OCI-LY7 (cell line): ENCODE measurements around the gene STXBP1. TPM values are rescaled to one million over a fixed set of nuclear protein-coding genes. Genes with fewer than 3 reads are reported as not detected.

ENCODE experiments used
- BruUV-seq: library from RNA; stranded (reverse); fragments of 400-500 nt; replicated peaks from 2 replicates; lab custom pipeline; 2021; lab: Mats Ljungman, UMichigan
- CTCF ChIA-PET: fragments of 300-600 bp; sonication (Branson Sonifier 250); formaldehyde crosslinking; loops from one replicate; lab custom pipeline; 2022; ENCODE audit warnings: antibody characterized with exemption; ENCODE audit not compliant: unreplicated experiment; lab: Charles Lee
- POLR2A ChIA-PET: fragments of 300-600 bp; sonication (Branson Sonifier 250); formaldehyde crosslinking; loops from one replicate; lab custom pipeline; 2022; ENCODE audit warnings: antibody characterized with exemption; lab: Charles Lee
- DNase-seq: peaks from one replicate; pipeline ENCODE4 v3.0.0-alpha.2; 2015; ENCODE audit warnings: low spot score
- H2AFZ ChIP-seq: fragments of 200-600 bp; sonication (generic), shearing (Covaris generic); 2 replicates; pipeline ENCODE4 v1.6.1; 2014; ENCODE audit warnings: mild to moderate bottlenecking, antibody characterized with exemption, low read length, moderate library complexity
- H3K27ac ChIP-seq: fragments of 200-600 bp; sonication (generic); 2 replicates; pipeline ENCODE4 v1.5.1; 2014; ENCODE audit warnings: mixed run types, low read depth, mild to moderate bottlenecking, moderate library complexity, low read length, inconsistent platforms; ENCODE audit not compliant: poor library complexity, severe bottlenecking
- H3K36me3 ChIP-seq: fragments of 200-600 bp; sonication (generic); 2 replicates; pipeline ENCODE4 v1.6.1; 2014; ENCODE audit warnings: mild to moderate bottlenecking, antibody characterized with exemption, low read length, moderate library complexity, mixed read lengths; ENCODE audit not compliant: insufficient read depth
- H3K4me1 ChIP-seq: fragments of 200-600 bp; sonication (generic); 2 replicates; pipeline ENCODE4 v1.5.1; 2014; ENCODE audit warnings: mild to moderate bottlenecking, low read length; ENCODE audit not compliant: insufficient read depth, poor library complexity, severe bottlenecking
- H3K4me2 ChIP-seq: fragments of 200-600 bp; sonication (generic); 2 replicates; pipeline ENCODE4 v1.6.1; 2014; ENCODE audit warnings: mild to moderate bottlenecking, low read length
- H3K4me3 ChIP-seq: fragments of 200-600 bp; sonication (generic); 2 replicates; pipeline ENCODE4 v1.5.1; 2014; ENCODE audit warnings: mild to moderate bottlenecking, low read depth, low read length; ENCODE audit not compliant: poor library complexity, severe bottlenecking
- H3K79me2 ChIP-seq: fragments of 200-600 bp; sonication (generic); 2 replicates; pipeline ENCODE4 v1.6.1; 2016; ENCODE audit warnings: low read depth, mild to moderate bottlenecking, low read length, moderate library complexity, mixed read lengths; ENCODE audit not compliant: insufficient read depth
- H3K9me2 ChIP-seq: fragments of 200-600 bp; sonication (generic); 2 replicates; pipeline ENCODE4 v1.6.1; 2016; ENCODE audit warnings: mild to moderate bottlenecking, low read length, mixed read lengths; ENCODE audit not compliant: insufficient read depth
- H3K9me3 ChIP-seq: fragments of 200-600 bp; sonication (generic); 2 replicates; pipeline ENCODE4 v1.6.1; 2014; ENCODE audit warnings: mild to moderate bottlenecking, mixed run types, low read length, mixed read lengths
- H4K20me1 ChIP-seq: fragments of 200-600 bp; sonication (generic); 2 replicates; pipeline ENCODE4 v1.6.1; 2014; ENCODE audit warnings: mild to moderate bottlenecking, antibody characterized with exemption, low read length, moderate library complexity, mixed read lengths; ENCODE audit not compliant: insufficient read depth
- CTCF ChIP-seq: fragments of 200-600 bp; sonication (generic); conservative IDR thresholded peaks from 2 replicates; pipeline ENCODE4 v1.5.1; 2014; ENCODE audit warnings: mild to moderate bottlenecking, antibody characterized with exemption, low read length, moderate library complexity, mixed read lengths
- EZH2phosphoT487 ChIP-seq: fragments of 200-600 bp; sonication (generic); IDR thresholded peaks from 2 replicates; pipeline ENCODE4 v1.6.1; 2018; ENCODE audit warnings: low read depth, borderline replicate concordance, mild to moderate bottlenecking, mixed run types, antibody characterized with exemption, low read length, moderate library complexity, mixed read lengths
- intact Hi-C: fragments of 100-400 bp; cut with micrococcal nuclease; formaldehyde crosslinking; loops from one replicate; pipeline ENCODE4 v1.10.0; 2022; ENCODE audit not compliant: unreplicated experiment
- total RNA-seq, 2 experiments: library from RNA; depleted of rRNA in 1 of 2; stranded (reverse); fragments of >200 nt in 1 of 2; shearing (Covaris generic) in 1 of 2; gene quantifications; 2 replicates each; pipeline ENCODE4 v1.2.3, GENCODE V29; 2014 to 2022

The STXBP1 gene
- total RNA-seq, 2 experiments from 2014 or later: 4.1 to 20.4 TPM

- intact Hi-C loops: no loop called here
- H3K4me2 ChIP-seq: no peak overlapping the region
- no peaks in the 10 kb centered on the region for H3K36me3 ChIP-seq
- H3K79me2 ChIP-seq: no peaks in the 10 kb centered on the region
- TF ChIP-seq EZH2phosphoT487 (no peak), CTCF (no peak)
- CTCF ChIA-PET: no interaction called here
- H3K4me3 ChIP-seq: no peak overlapping the region
- DNase-seq: no peak
- no peaks in the 10 kb centered on the region for H3K9me3 ChIP-seq
- no peak overlapping the region for H2AFZ ChIP-seq
- H3K4me1 ChIP-seq: no peaks in the 10 kb centered on the region
- POLR2A ChIA-PET: no interaction called here
- no peaks in the 10 kb centered on the region for H4K20me1 ChIP-seq
- no peak overlapping the region for H3K27ac ChIP-seq
- H3K9me2 ChIP-seq: no peaks in the 10 kb centered on the region
- BruUV-seq: no TSS peak
Measured at GRCh38 chr9:127664678-127665507, 52.8 kb downstream of the STXBP1 start.

DNA sequence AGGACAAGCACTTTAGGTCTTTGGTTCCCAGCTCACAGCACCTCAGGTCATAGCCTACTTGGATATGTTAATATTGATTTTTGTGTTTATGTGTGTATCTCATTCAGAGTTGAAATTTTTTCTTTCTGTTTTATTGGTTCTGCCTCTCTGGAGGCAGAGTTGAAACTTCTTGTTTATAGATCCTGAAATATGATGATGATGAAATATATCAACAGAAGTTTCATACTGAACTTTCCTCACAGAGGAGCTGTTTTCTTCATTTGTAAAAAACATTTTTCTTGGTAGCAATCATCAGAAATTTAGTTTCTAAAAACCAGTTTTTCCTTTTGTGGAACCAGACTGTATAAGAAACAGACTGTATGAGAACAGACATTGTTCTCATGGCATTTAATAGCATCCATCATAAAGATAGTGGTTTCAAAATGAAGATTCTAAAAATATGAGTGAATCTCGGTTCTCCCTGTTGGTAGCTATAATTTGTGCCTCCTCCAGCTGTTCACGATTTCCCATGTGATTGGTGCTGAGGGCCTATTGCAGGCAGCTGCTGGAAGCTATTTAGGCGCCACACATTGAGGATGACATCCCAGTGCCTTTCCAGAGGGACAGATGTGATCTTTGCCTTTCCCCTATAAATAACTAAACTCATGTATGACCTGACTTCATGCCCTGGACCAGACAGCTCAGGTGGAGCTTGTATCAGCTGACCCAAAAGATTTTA is 55.2 kb downstream of the STXBP1 start:
- H3K4me1 ChIP-seq: no peaks in the 10 kb centered on the region
- no TSS peak for BruUV-seq
- no peak for TF ChIP-seq EZH2phosphoT487
- TF ChIP-seq CTCF: no peak
- POLR2A ChIA-PET: interaction anchor here (0.5 to 1.3 kb wide), 3 partner anchors 14 to 68 kb away, joined by 3 to 5 read pairs (median 4); no protein-coding TSS in a partner anchor
- H4K20me1 ChIP-seq: no peaks in the 10 kb centered on the region
- DNase-seq: no peak
- H3K4me3 ChIP-seq: no peak overlapping the region
- H2AFZ ChIP-seq: no peak overlapping the region
- no peaks in the 10 kb centered on the region for H3K36me3 ChIP-seq
- H3K9me3 ChIP-seq: no peaks in the 10 kb centered on the region
- no peaks in the 10 kb centered on the region for H3K9me2 ChIP-seq
- intact Hi-C loops: no loop called here
- no peak overlapping the region for H3K4me2 ChIP-seq
- H3K79me2 ChIP-seq: no peaks in the 10 kb centered on the region
- H3K27ac ChIP-seq: no peak overlapping the region
- CTCF ChIA-PET: no interaction called here
